GM12878 (cell line): Measurements from ENCODE around the gene OR5B2. TPM values are rescaled to one million over a fixed set of nuclear protein-coding genes. Genes with fewer than 3 reads are reported as not detected.

Experiments
- ATAC-seq: fragments of 200-7000 bp; cut with Tn5 transposase; 3 replicates; pipeline ENCODE4 v1.9.1; 2020; ENCODE audit warnings: mild to moderate bottlenecking, moderate library complexity
- BruUV-seq: library from RNA; stranded (reverse); fragments of 400-500 nt; replicated peaks from 2 replicates; lab custom pipeline; 2021; lab: Mats Ljungman, UMichigan
- CTCF ChIA-PET: fragments of 300-600 bp; sonication (Branson Sonifier 250); formaldehyde crosslinking; extraction: SDS; loops from one replicate; lab custom pipeline; 2021; ENCODE audit warnings: inconsistent platforms; lab: Yijun Ruan, JAX
- POLR2A ChIA-PET: fragments of 350-600 bp; formaldehyde crosslinking; extraction: SDS; loops from one replicate; lab custom pipeline; 2021; ENCODE audit warnings: inconsistent platforms; lab: Charles Lee
- RAD21 ChIA-PET: fragments of 300-600 bp; sonication (Branson Sonifier 250); formaldehyde crosslinking; loops from one replicate; lab custom pipeline; 2023; ENCODE audit warnings: antibody characterized with exemption; ENCODE audit not compliant: unreplicated experiment; lab: Charles Lee
- SMC1A ChIA-PET: fragments of 300-600 bp; sonication (Branson Sonifier 250); formaldehyde crosslinking; loops from one replicate; lab custom pipeline; 2023; ENCODE audit not compliant: unreplicated experiment, uncharacterized antibody; lab: Charles Lee
- DNase-seq: peaks from one replicate; pipeline ENCODE4 v3.0.0-alpha.2; 2011; ENCODE audit warnings: low read depth, low spot score
- FAIRE-seq: peaks from 3 replicates; lab custom pipeline; 2011; peaks lifted over from hg19 to GRCh38; lab: Jason Lieb, UNC
- H2AFZ ChIP-seq: 2 replicates; pipeline ENCODE4 v1.6.0; 2011; ENCODE audit warnings: low read depth, low read length, control low read depth; ENCODE audit not compliant: control insufficient read depth
- H3K27ac ChIP-seq: 2 replicates; pipeline ENCODE4 v1.5.1; 2011; ENCODE audit warnings: control low read depth; ENCODE audit not compliant: control insufficient read depth, insufficient read depth
- H3K27me3 ChIP-seq, 2 experiments: replicated peaks in 1 of 2; 2 replicates each; pipeline versions ENCODE4 v1.6.0 to v1.6.1; 2011; ENCODE audit warnings: low read length in 1 of 2; ENCODE audit not compliant: control insufficient read depth in 2 of 2, insufficient read depth in 2 of 2
- H3K36me3 ChIP-seq, 2 experiments: 2 replicates each; pipeline ENCODE4 v1.5.1; 2011; ENCODE audit warnings: low read length in 1 of 2; ENCODE audit not compliant: control insufficient read depth in 2 of 2, insufficient read depth in 2 of 2
- H3K4me1 ChIP-seq: 2 replicates; pipeline ENCODE4 v1.6.1; 2011; ENCODE audit warnings: mild to moderate bottlenecking, low read length, moderate library complexity, mixed read lengths; ENCODE audit not compliant: control insufficient read depth, insufficient read depth
- H3K4me2 ChIP-seq: 2 replicates; pipeline ENCODE4 v1.6.0; 2011; ENCODE audit warnings: control low read depth; ENCODE audit not compliant: control insufficient read depth, insufficient read depth
- H3K4me3 ChIP-seq: fragments of 200-600 bp; sonication (generic); 2 replicates; pipeline ENCODE4 v1.5.1; 2016
- H3K79me2 ChIP-seq: 2 replicates; pipeline ENCODE4 v1.6.0; 2011; ENCODE audit warnings: low read length; ENCODE audit not compliant: control insufficient read depth, insufficient read depth
- H3K9ac ChIP-seq: 2 replicates; pipeline ENCODE4 v1.8.0; 2011; ENCODE audit warnings: low read length, control low read depth, mixed read lengths; ENCODE audit not compliant: control insufficient read depth, insufficient read depth
- H3K9me3 ChIP-seq: replicated peaks from 3 replicates; pipeline ENCODE4 v1.5.1; 2011; ENCODE audit warnings: mild to moderate bottlenecking, low read length; ENCODE audit not compliant: control insufficient read depth, insufficient read depth
- H4K20me1 ChIP-seq: 2 replicates; pipeline ENCODE4 v1.6.0; 2011; ENCODE audit not compliant: control insufficient read depth, insufficient read depth
- BRCA1 ChIP-seq: IDR thresholded peaks from 2 replicates; pipeline ENCODE4 v1.6.1; 2011; ENCODE audit warnings: low read depth, low read length, improper control_type of control experiment
- CTCF ChIP-seq, 3 experiments: IDR thresholded peaks in 2 of 3; conservative IDR thresholded peaks in 1 of 3; 2 replicates each; pipeline ENCODE4 v1.5.1; 2011; ENCODE audit warnings: low read depth in 3 of 3, low read length in 3 of 3, mild to moderate bottlenecking in 3 of 3, control low read depth in 2 of 3, moderate library complexity in 2 of 3, inconsistent platforms in 1 of 3, mixed read lengths in 1 of 3; ENCODE audit not compliant: control insufficient read depth in 2 of 3, insufficient read depth in 1 of 3; ENCODE audit errors: extremely low read depth in 1 of 3
- DPF2 ChIP-seq: fragments of 450-650 bp; IDR thresholded peaks from 2 replicates; pipeline ENCODE4 v1.6.1; 2017; ENCODE audit warnings: mild to moderate bottlenecking
- FOXM1 ChIP-seq: IDR thresholded peaks from 2 replicates; pipeline ENCODE4 v1.6.1; 2012; ENCODE audit warnings: low read depth, mild to moderate bottlenecking, inconsistent platforms, low read length, moderate library complexity
- NFIC ChIP-seq: IDR thresholded peaks from 2 replicates; pipeline ENCODE4 v1.6.1; 2012; ENCODE audit warnings: low read depth, mild to moderate bottlenecking, inconsistent platforms, low read length, moderate library complexity
- NR2C1 ChIP-seq: fragments of 450-650 bp; IDR thresholded peaks from 2 replicates; pipeline ENCODE4 v1.6.1; 2017; ENCODE audit warnings: antibody characterized with exemption, mild to moderate bottlenecking, moderate library complexity
- NRF1 ChIP-seq: conservative IDR thresholded peaks from 2 replicates; pipeline ENCODE4 v1.6.1; 2011; ENCODE audit warnings: mild to moderate bottlenecking, low read depth, low read length, improper control_type of control experiment
- SMAD5 ChIP-seq: IDR thresholded peaks from 2 replicates; pipeline ENCODE4 v1.6.1; 2016; ENCODE audit warnings: antibody characterized with exemption, low read depth
- SMARCA5 ChIP-seq: fragments of 450-650 bp; IDR thresholded peaks from 2 replicates; pipeline ENCODE4 v1.6.1; 2017; ENCODE audit warnings: mild to moderate bottlenecking
- SP1 ChIP-seq: IDR thresholded peaks from one replicate; pipeline ENCODE4 v1.6.1; 2011; ENCODE audit warnings: low read depth, low read length
- SREBF2 ChIP-seq: IDR thresholded peaks from 2 replicates; pipeline ENCODE4 v1.6.1; 2012; ENCODE audit warnings: mild to moderate bottlenecking, low read length
- TCF3 ChIP-seq: IDR thresholded peaks from 2 replicates; pipeline ENCODE4 v1.6.1; 2012; ENCODE audit warnings: low read depth, mild to moderate bottlenecking, low read length, borderline replicate concordance; ENCODE audit not compliant: insufficient read depth
- WRNIP1 ChIP-seq: IDR thresholded peaks from 2 replicates; pipeline ENCODE4 v1.6.1; 2011; ENCODE audit warnings: low read depth, low read length, improper control_type of control experiment, borderline replicate concordance
- ZNF207 ChIP-seq: fragments of 450-650 bp; IDR thresholded peaks from 2 replicates; pipeline ENCODE4 v1.6.1; 2014; ENCODE audit warnings: antibody characterized with exemption, mild to moderate bottlenecking, borderline replicate concordance
- ZNF217 ChIP-seq: fragments of 450-650 bp; IDR thresholded peaks from 2 replicates; pipeline ENCODE4 v1.6.1; 2017; ENCODE audit warnings: antibody characterized with exemption, mild to moderate bottlenecking
- WGBS: methylation state at CpG from one replicate; pipeline ENCODE4 v1.1.6; 2016; ENCODE audit warnings: low lambda C conversion rate; ENCODE audit not compliant: insufficient replicate concordance, insufficient coverage; ENCODE audit errors: missing lambda C conversion rate; 5-methylcytosine and 5-hydroxymethylcytosine counted together
- in situ Hi-C: fragments of 300-500 bp; cut with MboI; formaldehyde crosslinking; loops from 9 replicates; pipeline ENCODE4 v1.14.3; 2018; ENCODE audit warnings: mixed read lengths
- intact Hi-C: fragments of 100-400 bp; cut with micrococcal nuclease; formaldehyde crosslinking; loops from one replicate; pipeline ENCODE4 v1.14.2; 2022; ENCODE audit not compliant: unreplicated experiment
- polyA plus RNA-seq, 11 experiments: library from polyadenylated mRNA; depleted of rRNA in 4 of 11; unstranded in 6 of 11; stranded (reverse) in 5 of 11; fragments of >200 nt; fragmentation: Nextera tagmentation in 4 of 11; fragmentation: Illumina TruSeq in 1 of 11; extraction: Ambion mirVana in 4 of 11; extraction: Trizol in 1 of 11; gene quantifications; 1 replicate in 1 of 11; 2 replicates in 10 of 11; pipeline versions ENCODE4 v1.2.1 to v1.2.3, GENCODE V29; 2011 to 2016; ENCODE audit warnings: inconsistent platforms in 2 of 11, missing spikeins in 2 of 11, low read depth in 1 of 11
- total RNA-seq, 4 experiments: library from RNA; depleted of rRNA in 3 of 4; stranded (reverse); fragments of >200 nt in 3 of 4; fragmentation: Illumina TruSeq in 1 of 4; extraction: Trizol in 1 of 4; gene quantifications; 2 replicates each; pipeline versions ENCODE4 v1.2.1 to v1.2.3, GENCODE V29; 2013 to 2021
- TF ChIP-seq, protein P1 (sequence below): fragments of 450-650 bp; IDR thresholded peaks from 2 replicates; pipeline ENCODE4 v1.6.1; 2016; ENCODE audit warnings: mild to moderate bottlenecking

Gene OR5B2
- total and polyA plus RNA-seq, 10 of the 15 experiments (the other 5 are each of a cell fraction or from before 2014, with no cell fraction given): 0.26 TPM; not detected in 9

- in situ Hi-C loops (no loop called here), intact Hi-C loops (no loop called here)
- no peaks in the 10 kb centered on the region for H3K27me3 ChIP-seq
- DNase-seq (no peak), FAIRE-seq (no peak), ATAC-seq (no peak)
- ChIA-PET SMC1A (interaction anchor here (0.6 kb wide), 1 partner anchor 1064 kb away, joined by 3 read pairs; no protein-coding TSS in a partner anchor), POLR2A (no interaction called here), CTCF (no interaction called here), RAD21 (no interaction called here)
- H3K27ac ChIP-seq: no peak overlapping the region
- H3K4me3 ChIP-seq: no peak overlapping the region
- H4K20me1 ChIP-seq: no peaks in the 10 kb centered on the region
- no peak overlapping the region for H2AFZ ChIP-seq
- TF ChIP-seq FOXM1 (no peak), TCF3 (no peak), SREBF2 (no peak), ZNF217 (no peak), NRF1 (no peak), SP1 (no peak), DPF2 (no peak), SMARCA5 (no peak)
- no peaks in the 10 kb centered on the region for H3K4me1 ChIP-seq
- no TSS peak for BruUV-seq
- H3K36me3 ChIP-seq: no peaks in the 10 kb centered on the region
- whole genome bisulfite sequencing: 0% methylated on average over 1 of the region's 1 CpG
- H3K4me2 ChIP-seq: no peak overlapping the region
- no peaks in the 10 kb centered on the region for H3K79me2 ChIP-seq
- no peaks in the 10 kb centered on the region; the same call in 2 of the 3 replicates for H3K9me3 ChIP-seq
- no peak overlapping the region for H3K9ac ChIP-seq
These were observed 35.2 kb downstream of the OR5B2 start for GRCh38 chr11:58392746-58393145.

DNA sequence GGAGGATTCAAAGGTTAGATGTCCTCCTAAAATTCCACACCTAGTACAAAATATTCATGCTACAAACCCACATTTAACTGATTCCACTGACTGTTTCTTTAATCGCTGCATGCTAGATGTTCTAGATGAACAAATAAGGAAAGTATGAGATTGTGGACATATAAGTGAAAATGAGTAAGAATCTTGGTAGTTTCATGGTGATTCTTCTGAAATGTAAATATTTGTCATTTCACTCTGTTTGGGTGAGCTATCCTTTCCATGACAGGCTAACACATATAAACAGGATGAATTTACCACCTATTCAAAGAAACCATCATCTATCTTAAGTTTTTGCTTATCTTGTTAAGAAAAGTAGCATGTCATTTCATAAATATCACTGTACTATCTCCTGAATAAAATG is 36.0 kb downstream of the OR5B2 start:
- DNase-seq (no peak), FAIRE-seq (no peak)
- H3K4me3 ChIP-seq: no peak overlapping the region
- H3K27ac ChIP-seq: no peak overlapping the region
- no peak overlapping the region for H2AFZ ChIP-seq
- POLR2A ChIA-PET: no interaction called here
- H3K9ac ChIP-seq: no peak overlapping the region
- intact Hi-C loops: no loop called here
- H3K4me1 ChIP-seq: no peaks in the 10 kb centered on the region
- no peaks in the 10 kb centered on the region for H3K36me3 ChIP-seq
- H3K9me3 ChIP-seq: no peaks in the 10 kb centered on the region; the same call in 2 of the 3 replicates
- SMC1A ChIA-PET: no interaction called here
- TF ChIP-seq NR2C1: no peak
- TF ChIP-seq ZNF207: no peak
- TF ChIP-seq WRNIP1: no peak
- TF ChIP-seq SMAD5: no peak
- TF ChIP-seq, protein P1, sequence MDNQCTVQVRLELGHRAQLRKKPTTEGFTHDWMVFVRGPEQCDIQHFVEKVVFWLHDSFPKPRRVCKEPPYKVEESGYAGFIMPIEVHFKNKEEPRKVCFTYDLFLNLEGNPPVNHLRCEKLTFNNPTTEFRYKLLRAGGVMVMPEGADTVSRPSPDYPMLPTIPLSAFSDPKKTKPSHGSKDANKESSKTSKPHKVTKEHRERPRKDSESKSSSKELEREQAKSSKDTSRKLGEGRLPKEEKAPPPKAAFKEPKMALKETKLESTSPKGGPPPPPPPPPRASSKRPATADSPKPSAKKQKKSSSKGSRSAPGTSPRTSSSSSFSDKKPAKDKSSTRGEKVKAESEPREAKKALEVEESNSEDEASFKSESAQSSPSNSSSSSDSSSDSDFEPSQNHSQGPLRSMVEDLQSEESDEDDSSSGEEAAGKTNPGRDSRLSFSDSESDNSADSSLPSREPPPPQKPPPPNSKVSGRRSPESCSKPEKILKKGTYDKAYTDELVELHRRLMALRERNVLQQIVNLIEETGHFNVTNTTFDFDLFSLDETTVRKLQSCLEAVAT: no peak
- no peak for TF ChIP-seq CTCF (IDR thresholded peaks at IDR 0.05 in 2 of 3, conservative IDR thresholded peaks at IDR 0.05 in 1 of 3; ENCODE audit: control insufficient read depth in 2 of 3, extremely low read depth in 1 of 3, insufficient read depth in 1 of 3, low read depth in 3 of 3, low read length in 3 of 3)
- no peak for TF ChIP-seq BRCA1
- no peak for TF ChIP-seq NFIC
- TF ChIP-seq, all 136 proteins: peak for 0
- Histone ChIP-seq H3K79me2 (no peaks in the 10 kb centered on the region), H4K20me1 (no peaks in the 10 kb centered on the region), H3K27me3 (no peaks in the 10 kb centered on the region), H3K4me2 (no peak overlapping the region)
- BruUV-seq: no TSS peak
- RAD21 ChIA-PET: no interaction called here
- CTCF ChIA-PET: no interaction called here
- 43% methylated on average over 1 of the region's 1 CpG for WGBS
- no peak for ATAC-seq
- in situ Hi-C loops: no loop called here
